Epidermal melanocyte (primary cell): Measurements from ENCODE around the gene PTPN14.

Source experiments
- DNase-seq: peaks from one replicate; pipeline ENCODE4 v3.0.0; 2011; ENCODE audit warnings: low spot score; ENCODE audit not compliant: insufficient read length

The PTPN14 gene

DNA sequence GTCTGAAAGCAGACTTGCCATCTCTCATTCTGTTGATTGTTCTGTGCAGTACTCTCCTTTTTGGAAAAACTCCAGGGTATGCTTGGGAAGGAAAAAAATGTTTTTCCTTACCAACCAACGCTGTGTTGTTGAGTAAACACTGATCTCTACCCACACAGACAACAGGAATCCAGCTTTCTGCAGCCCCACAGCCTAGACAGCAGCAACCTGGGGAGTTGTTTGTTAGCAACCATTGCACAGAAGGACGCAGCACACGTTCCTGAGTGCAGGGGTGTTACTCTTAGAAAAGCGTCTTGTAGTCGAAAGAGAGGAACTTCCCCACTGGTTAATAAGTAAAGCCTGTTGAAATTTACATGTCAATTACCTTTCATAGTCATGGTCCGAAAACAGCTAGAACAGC lies 213.9 kb downstream of the PTPN14 start:
- DNase-seq: no peak

DNA sequence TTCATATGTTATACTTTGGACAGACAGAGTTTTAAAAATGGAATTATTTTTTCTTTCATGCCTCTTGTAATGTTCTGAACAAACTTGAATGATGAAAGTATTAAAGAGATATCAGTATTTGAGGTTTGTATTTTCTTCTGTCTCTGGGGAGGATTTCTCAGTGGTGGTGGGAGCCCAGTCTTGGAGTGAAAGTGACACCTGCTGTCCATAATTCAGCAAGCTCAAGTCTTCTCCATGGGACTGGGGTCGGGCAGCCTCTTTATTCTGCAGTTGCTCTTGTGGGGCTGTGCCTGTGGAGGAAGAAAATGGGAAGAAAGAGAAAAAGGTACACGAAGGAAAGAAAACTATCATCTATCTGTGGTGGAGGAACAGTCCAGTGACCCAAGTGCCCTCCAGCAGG lies 214.4 kb downstream of the PTPN14 start:
- no peak for DNase-seq

DNA sequence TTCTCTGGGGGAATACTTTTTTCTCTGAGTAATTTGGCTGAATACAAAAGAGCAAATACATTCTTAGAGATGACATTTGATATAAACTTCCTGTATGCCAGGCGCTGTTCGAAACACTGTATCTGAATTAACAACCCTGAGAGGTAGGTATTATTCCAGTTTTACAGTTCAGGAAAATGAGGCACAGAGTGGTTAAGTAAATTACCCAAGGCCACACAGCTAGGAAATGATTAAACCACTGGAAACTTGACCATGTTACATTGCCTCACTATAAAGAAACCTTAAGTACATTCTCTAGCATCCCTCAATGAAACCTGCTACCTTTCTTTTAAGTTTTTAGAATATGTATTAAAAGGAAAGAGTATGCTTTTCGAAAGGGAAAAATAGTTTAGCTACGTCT lies 215.8 kb downstream of the PTPN14 start:
- no peak for DNase-seq

DNA sequence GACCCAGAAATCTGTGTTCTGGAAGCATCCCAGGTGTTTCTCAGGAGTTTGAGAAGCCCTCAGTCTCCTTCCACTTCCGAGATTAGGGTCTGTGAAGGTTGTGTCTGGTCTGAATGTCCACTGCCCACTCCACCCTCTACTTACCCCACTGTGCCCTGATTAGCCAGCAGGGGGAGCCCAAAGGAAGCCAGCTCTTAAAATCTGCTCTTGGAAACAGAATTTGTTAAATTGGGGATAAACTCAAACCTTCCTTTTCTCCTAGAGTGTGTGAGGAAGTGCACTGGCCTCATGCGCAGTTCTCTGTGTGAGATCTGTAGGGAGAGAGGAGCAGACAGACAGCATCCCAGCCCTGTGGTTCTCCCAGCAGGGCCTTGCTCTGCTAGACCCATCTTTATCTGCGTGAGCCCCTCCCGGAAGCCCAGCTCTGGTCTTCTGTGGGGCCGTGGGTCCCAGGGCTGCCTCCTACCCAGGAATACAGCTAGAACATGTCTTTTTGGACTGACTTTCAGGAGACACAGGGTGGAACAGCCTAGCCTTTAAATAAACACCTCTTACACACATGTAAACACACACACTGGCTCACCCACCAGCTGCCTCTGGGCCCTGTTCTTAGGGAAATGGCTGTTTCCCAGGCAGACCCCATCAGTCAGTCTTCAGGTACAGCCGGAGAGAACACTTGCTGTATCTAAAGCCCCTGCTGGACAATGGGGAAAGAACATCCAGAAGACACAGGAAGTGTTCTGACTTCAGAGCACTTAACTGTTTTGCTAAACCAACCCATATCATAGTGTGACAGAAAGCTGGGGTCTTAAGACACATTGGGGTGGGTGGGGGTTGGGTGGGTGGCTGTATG lies 218.2 kb downstream of the PTPN14 start:
- peak; percentile 42 for DNase-seq

DNA sequence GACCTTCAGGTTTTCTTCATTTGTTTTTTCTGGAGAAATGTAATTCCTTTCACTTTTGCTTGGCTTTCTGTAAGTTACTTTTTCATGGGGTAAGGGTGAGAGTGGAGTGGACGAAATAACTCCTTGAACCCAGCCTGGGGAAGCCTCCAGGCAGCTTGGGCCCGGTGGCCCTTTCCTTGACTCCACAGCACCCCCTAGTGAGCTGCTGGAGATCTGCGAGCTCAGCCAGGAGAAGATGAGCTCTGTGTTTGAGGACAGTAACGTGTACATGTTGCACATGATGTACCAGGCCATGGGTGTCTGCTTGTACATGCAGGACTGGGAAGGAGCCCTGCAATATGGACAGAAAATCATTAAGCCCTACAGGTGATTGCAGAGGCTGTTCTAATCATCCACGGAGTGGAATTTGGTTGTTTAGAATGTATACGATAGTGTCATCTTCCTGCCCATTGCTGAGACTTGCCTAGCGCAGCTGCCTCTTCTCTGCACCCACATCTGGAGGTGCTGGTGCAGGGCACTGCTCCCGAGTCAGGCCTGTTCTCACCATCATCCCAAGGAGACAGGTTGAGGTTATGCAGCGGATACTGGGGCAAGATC lies 219.5 kb downstream of the PTPN14 start:
- no peak for DNase-seq

DNA sequence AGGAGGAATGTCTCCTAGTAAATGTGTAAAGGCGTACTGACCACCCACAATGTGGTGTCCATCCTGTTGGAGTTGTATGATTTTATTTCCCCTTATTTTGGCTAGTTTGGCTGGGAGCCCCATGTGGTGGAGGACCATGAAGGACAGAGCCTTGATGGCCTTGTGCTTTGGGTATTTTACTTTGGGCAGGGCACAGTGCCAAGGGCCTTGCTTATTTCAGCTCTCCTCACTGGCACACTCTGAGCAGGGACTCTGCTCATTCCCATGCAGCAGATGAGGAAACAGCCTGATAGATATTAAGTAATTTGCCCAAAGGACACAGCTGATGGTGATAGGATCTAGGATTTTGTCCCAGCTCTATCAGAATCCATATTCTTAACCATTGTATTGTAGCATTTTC lies 220.2 kb downstream of the PTPN14 start:
- no peak for DNase-seq

DNA sequence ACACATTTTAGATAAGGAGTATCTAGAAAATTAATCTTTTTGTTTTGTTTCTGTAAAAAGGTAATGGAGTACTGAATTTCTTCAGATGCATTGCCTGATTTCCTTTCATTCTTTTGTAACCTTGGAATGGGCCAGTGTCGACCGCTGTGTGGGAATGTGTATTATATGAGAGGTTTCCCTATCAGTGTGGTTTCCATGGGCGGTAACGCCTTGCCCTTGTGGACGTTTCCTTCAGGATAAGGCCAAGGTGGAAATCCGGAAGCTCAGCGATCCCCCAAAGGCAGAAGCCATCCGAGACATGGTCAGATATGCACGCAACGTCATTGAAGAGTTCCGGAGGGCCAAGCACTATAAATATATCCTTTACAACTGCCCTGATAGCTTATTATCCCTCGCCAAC lies 220.7 kb downstream of the PTPN14 start:
- DNase-seq: no peak

DNA sequence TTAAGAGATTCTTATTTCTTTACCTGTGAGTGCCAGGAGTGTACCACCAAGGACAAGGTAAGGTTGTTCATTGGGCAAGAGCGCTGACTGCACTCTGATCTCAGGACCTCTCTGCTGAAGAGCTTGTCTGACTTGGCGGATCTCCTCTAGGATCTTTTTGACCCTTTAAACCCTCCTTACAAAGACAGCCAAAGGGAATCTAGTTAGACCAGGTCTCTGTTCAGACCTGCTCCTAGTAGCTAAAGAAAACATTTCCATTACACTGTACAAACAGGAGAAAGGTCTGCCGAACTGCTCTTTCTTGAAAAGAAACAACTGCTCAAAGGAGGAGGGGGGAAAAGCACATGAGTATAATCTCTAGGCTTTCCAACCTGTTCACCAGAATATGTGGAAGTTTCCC lies 221.2 kb downstream of the PTPN14 start:
- no peak for DNase-seq

DNA sequence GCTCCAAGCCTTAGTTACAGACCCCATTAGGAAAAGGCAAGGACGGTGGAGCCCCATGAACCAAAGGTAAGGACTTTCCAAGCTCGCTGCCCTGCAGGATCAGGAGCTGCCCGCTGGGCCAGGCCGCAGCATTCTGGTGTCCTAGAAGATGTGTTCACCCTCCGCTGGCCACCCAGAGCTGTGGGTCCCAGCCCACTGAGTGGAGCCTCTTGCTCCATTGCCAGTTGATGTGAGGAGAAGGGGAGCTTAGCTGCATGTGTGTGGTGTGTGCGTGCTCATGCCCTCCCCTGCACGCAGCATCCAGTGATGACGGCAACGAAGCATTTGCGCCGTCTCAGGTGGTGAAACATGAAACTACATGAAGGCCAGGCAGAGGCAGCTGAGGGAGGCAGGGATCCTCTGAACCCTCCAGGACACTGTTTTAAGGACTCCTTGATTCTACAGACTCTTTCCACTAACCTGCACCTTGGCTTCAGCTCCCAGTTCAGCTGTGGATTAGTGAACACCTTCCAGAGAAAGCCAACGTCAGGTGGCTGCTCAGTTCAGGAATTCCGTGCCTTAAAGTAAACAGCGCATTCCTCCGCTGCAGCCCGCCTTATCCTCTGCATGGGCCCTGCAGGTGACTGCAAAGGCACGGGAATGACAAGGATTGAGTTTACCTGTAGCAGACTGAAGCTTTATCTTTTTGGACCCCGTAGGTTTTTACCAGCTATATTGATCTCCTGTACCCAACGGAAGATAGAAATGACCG lies 221.8 kb downstream of the PTPN14 start:
- no peak for DNase-seq

DNA sequence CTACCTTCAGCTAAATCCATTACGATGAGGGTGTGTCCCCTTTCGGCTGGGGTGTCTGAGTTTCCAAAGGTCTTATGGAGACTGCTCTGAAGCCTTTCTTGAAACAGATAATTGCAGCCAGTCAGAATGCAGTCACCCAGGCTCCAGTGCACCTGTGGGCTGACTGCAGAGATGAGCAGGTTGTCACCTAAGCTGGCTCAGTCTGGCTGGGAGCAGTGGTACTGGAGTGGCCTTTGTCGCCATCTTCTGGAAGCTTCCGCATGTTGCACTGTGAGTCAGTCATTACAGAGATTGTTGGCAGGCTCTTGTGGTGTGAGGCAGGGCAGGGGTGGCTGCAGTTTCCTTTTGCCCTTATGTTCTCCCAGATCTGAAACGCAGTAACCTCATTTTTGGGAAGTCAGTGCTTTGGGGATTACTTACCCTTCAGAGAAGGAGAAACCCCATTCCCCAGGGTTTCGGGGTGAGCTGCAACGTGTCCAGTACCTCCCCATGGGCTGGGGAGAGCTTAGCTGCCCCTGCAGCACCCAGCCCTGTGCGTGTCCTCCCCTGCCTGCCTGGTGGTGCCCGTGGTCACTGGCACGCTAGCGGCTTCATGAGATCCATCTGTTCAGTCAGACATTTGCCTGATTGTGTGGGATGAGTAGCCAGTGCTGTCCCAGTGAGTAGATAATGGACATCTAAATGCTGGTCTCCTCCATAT lies 222.5 kb downstream of the PTPN14 start:
- peak; percentile 55 for DNase-seq

DNA sequence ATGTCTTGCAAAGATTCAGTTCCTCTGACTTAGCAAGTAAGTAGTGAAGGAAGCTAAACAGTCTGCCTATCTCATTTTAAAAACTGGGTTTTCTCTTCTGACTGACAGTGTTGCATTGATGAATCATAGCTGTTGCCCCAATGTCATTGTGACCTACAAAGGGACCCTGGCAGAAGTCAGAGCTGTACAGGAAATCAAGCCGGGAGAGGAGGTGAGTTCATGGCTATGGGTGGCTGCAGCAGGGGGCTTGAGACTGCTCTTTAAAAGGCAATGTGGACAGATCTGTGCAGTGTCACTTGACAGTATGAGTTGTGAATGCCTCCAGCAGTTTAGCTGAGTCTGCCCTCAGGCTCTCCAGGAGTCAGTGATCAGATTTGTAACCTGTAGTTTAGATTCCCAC lies 223.9 kb downstream of the PTPN14 start:
- no peak for DNase-seq

DNA sequence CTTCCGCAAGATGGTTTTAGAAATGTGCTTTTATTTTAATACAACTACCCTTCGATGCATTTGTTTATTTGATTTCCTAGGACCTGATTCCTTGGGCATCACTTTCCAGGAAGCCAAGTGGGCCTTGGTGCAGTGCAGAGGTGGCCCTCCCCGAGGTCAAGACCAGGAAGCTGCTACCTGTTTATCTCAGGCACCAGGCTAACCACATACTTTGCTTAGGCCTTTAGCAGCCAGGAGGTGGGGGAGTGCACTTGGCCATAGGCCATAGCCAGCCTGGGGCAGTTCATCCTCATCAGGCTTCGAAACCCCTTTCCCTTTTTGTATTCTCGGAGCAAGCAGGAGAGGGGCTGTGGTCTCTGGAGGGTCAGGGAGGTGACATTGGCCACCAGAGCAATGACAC lies 225.0 kb downstream of the PTPN14 start:
- DNase-seq: no peak

DNA sequence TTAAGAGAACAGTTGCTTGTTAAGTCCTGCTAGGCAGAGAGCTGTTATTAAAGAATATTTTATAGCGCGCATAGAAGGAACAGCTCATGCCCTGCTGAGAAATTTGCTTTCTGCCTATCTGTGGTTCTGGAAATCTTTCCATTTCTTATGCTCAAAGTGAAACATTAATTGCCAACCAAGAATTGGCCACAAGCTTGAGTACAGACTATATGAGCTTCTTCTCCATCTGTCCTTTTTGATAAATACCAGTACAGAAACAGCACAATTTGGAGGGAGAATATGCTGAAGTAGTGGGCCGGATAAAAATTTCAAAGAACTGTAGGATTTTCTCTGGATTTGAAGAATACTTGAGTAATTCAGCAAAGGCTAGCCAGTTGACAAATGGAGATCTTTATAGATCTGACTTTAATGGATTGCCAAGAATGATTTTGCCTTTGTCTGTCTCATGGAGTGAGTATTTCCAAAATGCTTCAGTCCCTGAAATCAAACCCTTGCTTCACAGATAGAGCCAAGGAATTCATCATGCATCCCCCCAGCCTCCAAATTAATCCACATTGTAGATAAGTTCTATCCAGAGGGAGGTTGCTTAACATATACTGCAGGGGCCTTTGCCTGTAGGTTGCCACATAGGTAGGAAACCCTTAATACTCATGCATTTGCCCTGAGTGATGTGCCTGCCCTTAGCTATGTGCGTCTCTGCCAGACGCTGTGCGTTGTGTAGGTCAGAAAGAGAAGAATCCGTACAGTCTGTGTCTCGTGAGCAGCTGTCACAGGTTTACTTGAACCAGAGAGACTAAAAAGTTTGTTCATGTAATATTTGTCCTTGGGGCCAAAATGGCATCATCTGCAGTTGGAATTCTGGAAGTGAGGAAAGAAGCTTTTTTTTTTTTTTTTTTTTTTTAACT lies 226.3 kb downstream of the PTPN14 start:
- DNase-seq: no peak

DNA sequence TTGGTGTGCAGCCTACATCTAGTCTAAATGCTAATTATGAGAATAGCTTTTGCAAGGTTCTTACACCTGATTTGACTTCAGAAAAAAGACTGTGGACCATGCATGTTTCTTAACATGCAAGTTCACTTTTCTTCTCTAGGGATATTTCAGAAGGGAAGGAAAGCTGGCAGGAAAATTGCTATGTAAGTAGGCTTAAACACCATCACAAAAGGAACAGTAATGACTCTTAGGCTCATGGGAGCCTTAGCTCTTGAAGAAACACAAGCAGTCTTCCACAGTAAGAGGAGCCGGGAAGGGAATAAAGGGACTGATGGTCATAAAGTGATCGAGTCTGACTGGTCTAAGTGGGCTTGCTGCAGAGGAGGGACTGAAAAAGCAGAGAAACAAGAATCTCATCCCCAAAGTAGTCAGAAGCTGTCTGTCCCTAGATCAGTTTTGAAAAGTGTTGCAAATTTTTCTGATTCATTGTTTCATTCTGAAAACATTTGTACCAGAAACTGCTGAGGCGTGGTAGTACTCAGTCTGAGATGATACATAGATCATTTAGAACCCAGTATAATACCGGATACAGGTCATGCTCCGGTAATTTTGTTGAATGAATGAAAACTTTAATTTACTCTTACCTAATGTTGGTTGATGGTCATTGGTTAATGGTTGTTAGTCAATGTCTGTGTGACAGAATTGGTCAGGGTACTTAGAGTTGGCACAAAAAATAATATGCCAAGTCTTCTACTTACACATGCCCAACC lies 229.5 kb downstream of the PTPN14 start:
- DNase-seq: no peak

DNA sequence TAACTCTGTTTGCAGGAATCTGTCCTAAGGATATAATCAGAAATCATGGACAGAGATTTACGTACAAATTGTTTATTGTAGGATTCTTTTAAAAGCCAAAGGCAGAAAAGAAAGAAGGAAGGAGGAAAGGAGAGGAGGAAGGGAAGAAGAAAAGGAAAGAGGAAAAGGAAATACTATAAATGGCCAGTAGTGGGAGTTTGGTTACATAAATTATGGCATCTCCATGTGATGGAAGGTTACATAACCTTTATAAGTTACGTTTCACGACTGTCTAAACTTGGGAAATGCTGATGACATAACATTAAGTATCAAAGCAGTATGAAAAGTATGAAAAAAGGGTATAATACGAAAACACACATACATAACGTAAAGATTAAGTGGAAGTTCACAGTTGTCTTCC lies 231.5 kb downstream of the PTPN14 start:
- DNase-seq: no peak

DNA sequence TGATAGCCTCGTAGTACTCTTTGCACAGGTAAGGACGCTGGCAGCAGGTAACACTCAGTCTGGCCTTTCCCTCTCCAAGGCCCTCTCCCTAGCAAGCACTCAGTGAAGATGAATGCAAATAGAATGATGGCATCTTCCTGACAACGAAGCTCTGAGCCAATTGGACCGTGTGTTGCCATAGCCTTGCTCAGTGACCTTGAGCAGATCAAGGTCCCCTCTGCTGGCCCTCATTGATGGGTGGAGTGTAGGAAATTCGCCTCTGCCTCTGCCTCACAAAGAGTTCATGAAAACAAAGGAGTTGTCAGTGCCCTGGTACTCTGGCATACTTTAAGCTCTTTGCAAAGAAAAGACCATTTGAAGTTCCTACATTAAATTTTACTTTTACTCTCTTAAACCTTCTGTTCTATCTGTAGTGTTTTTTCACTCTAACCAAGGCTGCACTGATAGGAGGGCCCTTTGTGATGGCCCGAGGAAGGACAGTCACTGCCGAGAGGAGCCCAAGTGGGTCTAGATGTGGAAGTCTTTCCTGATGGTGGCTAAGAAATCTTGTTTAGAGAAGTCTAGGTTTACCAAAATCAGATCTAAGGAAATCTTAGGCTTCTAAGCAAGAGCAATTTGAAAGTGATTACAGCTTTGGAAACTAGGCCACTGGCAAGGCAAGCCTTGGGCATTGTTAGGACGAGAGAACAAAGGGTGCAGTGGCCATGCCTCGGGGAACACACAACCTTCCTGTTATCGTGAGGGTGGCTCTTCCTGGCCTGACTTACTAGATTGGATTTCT lies 232.3 kb downstream of the PTPN14 start:
- DNase-seq: no peak

DNA sequence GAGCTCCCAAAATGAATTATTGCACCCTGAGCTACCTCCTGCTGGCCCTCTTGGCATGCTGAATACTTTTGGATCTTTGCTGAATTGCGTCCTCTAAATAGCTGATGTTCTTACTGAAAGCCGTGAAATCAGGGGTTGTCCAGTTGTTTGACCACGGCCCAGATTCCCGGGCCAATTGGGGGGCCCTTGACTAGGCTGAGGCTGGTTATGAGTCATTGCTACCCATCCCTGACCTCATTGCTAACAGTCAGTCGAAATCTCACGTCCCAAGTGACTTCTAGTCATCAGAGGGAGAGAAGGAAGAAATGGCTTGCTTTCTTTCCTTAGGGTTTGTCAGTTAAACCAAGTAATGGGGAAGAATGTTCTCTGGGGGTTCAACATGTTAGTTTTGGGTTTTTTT lies 233.0 kb downstream of the PTPN14 start:
- no peak for DNase-seq

DNA sequence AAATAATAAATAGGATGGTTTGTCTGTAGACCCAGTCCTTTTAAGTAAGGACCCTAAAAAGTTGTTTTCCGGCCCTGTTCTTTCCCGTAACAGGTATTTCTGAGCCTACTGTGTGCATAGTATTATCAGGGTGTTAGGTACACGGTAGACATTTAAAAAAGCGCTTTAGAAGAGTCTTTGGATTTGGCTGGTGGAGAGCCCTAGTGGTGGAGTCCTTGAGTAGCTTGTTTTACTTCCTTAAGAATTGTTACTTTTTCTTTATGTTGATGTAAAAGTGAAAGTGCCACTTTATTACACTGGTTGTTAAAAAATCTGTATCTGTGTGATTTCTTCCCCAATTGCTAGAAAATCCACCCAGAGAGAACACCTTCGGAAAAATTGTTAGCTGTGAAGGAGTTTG lies 233.7 kb downstream of the PTPN14 start:
- DNase-seq: no peak

DNA sequence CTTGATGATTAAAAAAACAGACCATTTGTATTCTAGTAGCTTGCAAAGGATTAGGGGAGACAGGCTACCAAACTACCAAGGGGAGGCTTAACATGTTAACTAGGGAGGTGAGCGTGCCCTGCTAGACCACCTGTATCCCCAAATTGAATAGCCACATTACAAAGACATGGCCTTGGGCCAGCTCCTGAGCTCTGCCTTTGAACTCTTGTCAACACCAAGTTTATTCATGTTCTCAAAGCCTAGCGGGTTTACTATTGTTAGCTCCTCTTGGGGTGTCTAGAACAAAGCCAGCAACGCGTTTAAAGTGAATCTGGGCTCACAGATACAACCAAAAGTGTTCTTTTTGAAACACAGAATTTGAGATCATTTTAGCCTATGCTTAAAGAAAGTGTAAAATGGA lies 234.1 kb downstream of the PTPN14 start:
- DNase-seq: no peak
